DND-41 (cell line): ENCODE results near the gene ATXN1L.
"Not testable (repeated sequence)": the region's sequence is repeated elsewhere in the genome, so short reads cannot be mapped to it uniquely, and the experiment has no call there.

Experiments used
- ATAC-seq: fragments of 200-7000 bp; cut with Tn5 transposase; 3 replicates; pipeline ENCODE4 v1.9.1; 2021; ENCODE audit warnings: low read depth; ENCODE audit not compliant: insufficient read depth
- DNase-seq: peaks from one replicate; pipeline ENCODE4 v3.0.0-alpha.2; 2020
- H2AFZ ChIP-seq: 2 replicates; pipeline ENCODE4 v1.6.0; 2012; ENCODE audit warnings: low read depth, low read length
- H3K27ac ChIP-seq: 2 replicates; pipeline ENCODE4 v1.5.1; 2012; ENCODE audit warnings: low read length, inconsistent platforms
- H3K27me3 ChIP-seq: fragments of 200-600 bp; sonication (generic); 2 replicates; pipeline ENCODE4 v1.6.0; 2012; ENCODE audit warnings: low read length, mild to moderate bottlenecking, inconsistent platforms; ENCODE audit not compliant: insufficient read depth, poor library complexity
- H3K36me3 ChIP-seq: 2 replicates; pipeline ENCODE4 v1.5.1; 2012; ENCODE audit warnings: low read length, inconsistent platforms; ENCODE audit not compliant: insufficient read depth
- H3K4me1 ChIP-seq: 2 replicates; pipeline ENCODE4 v1.5.1; 2012; ENCODE audit warnings: mild to moderate bottlenecking, low read length; ENCODE audit not compliant: insufficient read depth
- H3K4me2 ChIP-seq: 2 replicates; pipeline ENCODE4 v1.6.0; 2012; ENCODE audit warnings: mild to moderate bottlenecking, moderate library complexity, low read length, inconsistent platforms; ENCODE audit not compliant: insufficient read depth
- H3K4me3 ChIP-seq, 2 experiments: fragments of 200-600 bp in 1 of 2; shearing (Covaris generic) in 1 of 2; 2 replicates each; pipeline ENCODE4 v1.5.1; 2012 to 2016; ENCODE audit warnings: inconsistent platforms in 2 of 2, low read length in 2 of 2, mild to moderate bottlenecking in 2 of 2, low read depth in 1 of 2, moderate library complexity in 1 of 2
- H3K79me2 ChIP-seq: 2 replicates; pipeline ENCODE4 v1.6.0; 2012; ENCODE audit warnings: low read length, inconsistent platforms; ENCODE audit not compliant: insufficient read depth
- H3K9ac ChIP-seq: 2 replicates; pipeline ENCODE4 v1.6.0; 2012; ENCODE audit warnings: low read depth, mild to moderate bottlenecking, inconsistent platforms, low read length, moderate library complexity
- H3K9me3 ChIP-seq: 2 replicates; pipeline ENCODE4 v1.5.1; 2012; ENCODE audit warnings: low read length, moderate library complexity, mild to moderate bottlenecking, inconsistent platforms; ENCODE audit not compliant: insufficient read depth, severe bottlenecking
- H4K20me1 ChIP-seq: 2 replicates; pipeline ENCODE4 v1.6.0; 2012; ENCODE audit warnings: low read length; ENCODE audit not compliant: insufficient read depth
- EZH2 ChIP-seq: IDR thresholded peaks from 3 replicates; pipeline ENCODE4 v1.6.1; 2012; ENCODE audit warnings: borderline replicate concordance, low read depth, mild to moderate bottlenecking, moderate library complexity, low read length, inconsistent platforms; ENCODE audit not compliant: severe bottlenecking
- TF ChIP-seq, protein P1 (sequence below): IDR thresholded peaks from 2 replicates; pipeline ENCODE4 v1.5.1; 2012; ENCODE audit warnings: borderline replicate concordance, low read length, moderate library complexity, mild to moderate bottlenecking; ENCODE audit not compliant: poor library complexity, severe bottlenecking; ENCODE audit errors: extremely low read depth

ATXN1L gene

DNA sequence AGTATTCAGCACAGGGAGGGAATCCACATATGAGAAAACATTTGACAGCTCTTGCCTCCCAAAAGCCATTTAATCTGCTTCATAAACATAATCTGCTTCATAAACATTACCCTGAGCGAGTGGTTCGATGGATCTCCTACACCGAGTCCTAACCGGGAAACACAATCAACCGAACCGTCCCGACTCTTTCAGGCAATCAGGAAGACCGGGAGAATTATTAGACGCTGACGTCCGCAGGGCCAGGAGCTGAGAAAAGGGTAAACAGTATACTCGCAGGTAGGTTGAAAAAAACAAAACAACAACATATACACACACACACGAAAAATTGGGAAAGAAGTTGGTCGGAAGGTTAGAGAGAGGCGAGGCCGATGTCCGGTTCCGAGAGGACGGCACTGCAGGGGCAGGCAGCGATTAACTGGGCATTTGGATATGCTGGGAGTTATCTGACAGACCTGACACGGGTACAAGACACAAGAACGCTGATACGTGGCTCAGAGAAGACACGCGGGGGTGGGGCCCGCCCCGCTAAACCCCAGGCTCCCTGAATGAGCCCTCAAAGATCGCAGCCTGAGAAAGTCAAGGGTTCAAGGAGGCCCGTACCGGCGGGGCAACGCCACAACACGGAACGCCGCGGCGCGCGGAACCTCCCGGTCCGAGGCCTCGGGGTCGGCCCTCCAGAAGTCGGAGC is 37.7 kb upstream of the ATXN1L start:
- peak overlapping the region; percentile 95 for H2AFZ ChIP-seq
- TF ChIP-seq EZH2, result no peak
- TF ChIP-seq, protein P1, sequence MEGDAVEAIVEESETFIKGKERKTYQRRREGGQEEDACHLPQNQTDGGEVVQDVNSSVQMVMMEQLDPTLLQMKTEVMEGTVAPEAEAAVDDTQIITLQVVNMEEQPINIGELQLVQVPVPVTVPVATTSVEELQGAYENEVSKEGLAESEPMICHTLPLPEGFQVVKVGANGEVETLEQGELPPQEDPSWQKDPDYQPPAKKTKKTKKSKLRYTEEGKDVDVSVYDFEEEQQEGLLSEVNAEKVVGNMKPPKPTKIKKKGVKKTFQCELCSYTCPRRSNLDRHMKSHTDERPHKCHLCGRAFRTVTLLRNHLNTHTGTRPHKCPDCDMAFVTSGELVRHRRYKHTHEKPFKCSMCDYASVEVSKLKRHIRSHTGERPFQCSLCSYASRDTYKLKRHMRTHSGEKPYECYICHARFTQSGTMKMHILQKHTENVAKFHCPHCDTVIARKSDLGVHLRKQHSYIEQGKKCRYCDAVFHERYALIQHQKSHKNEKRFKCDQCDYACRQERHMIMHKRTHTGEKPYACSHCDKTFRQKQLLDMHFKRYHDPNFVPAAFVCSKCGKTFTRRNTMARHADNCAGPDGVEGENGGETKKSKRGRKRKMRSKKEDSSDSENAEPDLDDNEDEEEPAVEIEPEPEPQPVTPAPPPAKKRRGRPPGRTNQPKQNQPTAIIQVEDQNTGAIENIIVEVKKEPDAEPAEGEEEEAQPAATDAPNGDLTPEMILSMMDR, result no peak
- H3K4me3 ChIP-seq, result peak overlapping the region; percentile 95 to 96
- peaks cover 19% of the 10 kb centered on the region for H3K36me3 ChIP-seq
- H3K9me3 ChIP-seq, result no peaks in the 10 kb centered on the region
- no peaks in the 10 kb centered on the region for H3K27me3 ChIP-seq
- peaks cover 57% of the 10 kb centered on the region for H3K79me2 ChIP-seq
- H3K4me1 ChIP-seq, result peaks cover 32% of the 10 kb centered on the region
- peak overlapping the region; percentile 68 for H3K9ac ChIP-seq
- H4K20me1 ChIP-seq, result peaks cover 19% of the 10 kb centered on the region
- no peak for DNase-seq
- H3K4me2 ChIP-seq, result peak overlapping the region; percentile 99
- peak; percentile 35 for ATAC-seq
- H3K27ac ChIP-seq, result peak overlapping the region; percentile 99

DNA sequence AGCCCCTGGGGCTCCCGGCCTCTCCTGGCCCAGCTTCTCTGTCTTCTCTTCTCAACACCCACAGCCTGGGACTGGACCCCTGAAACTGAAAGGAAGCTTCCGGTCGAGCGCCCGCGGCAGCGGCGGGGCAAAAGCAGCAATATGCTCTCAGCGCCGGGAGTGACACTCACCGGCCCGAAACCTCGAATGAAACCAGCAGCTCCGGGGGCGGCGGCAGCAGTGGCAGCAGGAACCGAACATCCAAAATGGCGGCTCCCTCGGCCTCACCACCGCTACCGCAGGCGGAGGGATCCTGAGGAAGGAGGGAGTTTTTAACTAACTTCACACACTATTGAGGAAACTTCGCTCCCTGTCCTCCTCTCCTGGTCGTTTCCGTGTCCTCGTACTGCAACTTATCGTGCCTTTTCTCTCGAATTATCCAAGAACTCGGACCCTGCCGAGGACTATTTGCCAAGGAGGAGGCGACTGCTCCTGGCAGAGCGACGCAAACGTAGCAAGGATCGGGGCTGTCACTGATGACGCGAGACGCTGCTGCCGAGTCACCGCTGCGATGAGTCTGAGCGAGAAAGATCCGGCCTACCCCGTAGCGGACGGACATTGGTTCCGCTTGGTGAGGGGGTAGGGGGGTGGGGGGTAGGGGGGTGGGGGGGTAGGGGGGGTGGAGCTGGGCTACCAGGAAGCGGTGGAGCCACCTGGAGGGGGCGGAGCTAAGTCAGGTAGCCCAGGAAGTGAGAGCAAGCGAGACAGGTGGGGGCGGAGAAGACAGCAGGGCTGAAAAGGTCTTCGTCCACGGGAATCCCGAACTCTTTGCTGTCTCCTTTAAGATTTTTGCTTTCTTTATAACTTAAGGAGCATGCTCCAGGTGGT is 37.0 kb upstream of the ATXN1L start, which contains the start of gene AP1G1:
TSS of gene AP1G1 (minus strand) at position 242 of the 867 bp plus-strand sequence. CDS start 19,355 bp downstream, outside the sequence.
- Histone ChIP-seq H4K20me1 (peaks cover 19% of the 10 kb centered on the region), H3K4me3 (peak within 1 kb of the TSS; percentile 95 to 96), H3K9ac (peak within 1 kb of the TSS; percentile 68), H3K79me2 (peaks cover 49% of the 10 kb centered on the region), H2AFZ (peak within 1 kb of the TSS; percentile 95), H3K27ac (peak within 1 kb of the TSS; percentile 99), H3K4me2 (peak within 1 kb of the TSS; percentile 99), H3K9me3 (no peaks in the 10 kb centered on the region), H3K36me3 (peaks cover 16% of the 10 kb centered on the region), H3K4me1 (peaks cover 32% of the 10 kb centered on the region), H3K27me3 (no peaks in the 10 kb centered on the region)
- DNase-seq, result peak; percentile 95
- peak; percentile 96 for ATAC-seq
- TF ChIP-seq, protein P1, result no peak
- TF ChIP-seq EZH2, result no peak

DNA sequence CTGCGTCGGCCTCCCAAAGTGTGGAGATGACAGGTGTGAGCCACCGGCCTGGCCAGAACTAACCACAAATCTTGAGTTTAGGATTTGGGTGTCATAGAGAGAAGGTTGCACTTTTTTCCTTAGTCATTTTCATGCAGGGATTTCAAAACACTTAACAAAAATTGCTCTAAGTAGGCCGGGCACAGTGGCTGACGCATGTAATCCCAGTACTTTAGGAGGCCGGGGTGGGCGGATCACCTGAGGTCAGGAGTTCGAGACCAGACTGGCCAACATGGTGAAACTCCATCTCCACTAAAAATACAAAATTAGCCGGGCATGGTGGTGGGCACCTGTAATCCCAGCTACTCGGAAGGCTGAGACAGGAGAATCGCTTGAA is 35.6 kb upstream of the ATXN1L start:
- H3K4me2 ChIP-seq, result peak overlapping the region; percentile 99
- not testable (repeated sequence) for H3K27ac ChIP-seq, H3K27me3 ChIP-seq, H3K9me3 ChIP-seq, H3K9ac ChIP-seq, ATAC-seq, H2AFZ ChIP-seq, DNase-seq
- H3K4me3 ChIP-seq, result 0 out of 4 replicates have a peak overlapping the region, but pooled peaks of 1 of the 2 experiments have one; percentile 95
- H4K20me1 ChIP-seq, result peaks cover 14% of the 10 kb centered on the region; the same call in 1 of the 2 replicates
- peaks cover 16% of the 10 kb centered on the region for H3K36me3 ChIP-seq
- peaks cover 37% of the 10 kb centered on the region for H3K79me2 ChIP-seq
- peaks cover 32% of the 10 kb centered on the region for H3K4me1 ChIP-seq

DNA sequence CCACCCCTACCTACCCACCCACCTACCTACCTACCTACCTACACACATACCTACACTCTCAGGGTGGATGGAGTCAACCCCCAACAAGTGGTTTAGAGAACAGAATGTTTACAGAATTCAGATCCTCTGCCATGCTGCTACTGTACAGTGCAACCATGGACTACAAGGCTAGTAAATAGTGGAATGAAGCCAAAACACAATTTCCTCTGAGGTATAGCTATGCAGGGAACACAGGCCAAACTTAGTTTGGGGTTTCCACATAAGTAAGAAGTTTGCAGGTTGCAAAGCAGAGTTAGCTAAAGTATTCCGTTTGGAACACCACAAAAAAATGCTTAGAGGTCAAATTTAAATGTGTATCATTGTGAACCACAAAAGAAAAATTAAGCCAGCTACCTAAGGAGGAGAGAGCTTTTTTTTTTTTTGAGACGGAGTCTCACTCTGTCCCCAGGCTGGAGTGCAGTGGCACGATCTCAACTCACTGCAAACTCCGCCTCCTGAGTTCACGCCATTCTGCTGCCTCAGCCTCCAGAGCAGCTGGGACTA is 34.4 kb upstream of the ATXN1L start:
- no peak overlapping the region for H3K4me2 ChIP-seq
- no peak overlapping the region for H2AFZ ChIP-seq
- H3K9me3 ChIP-seq, result no peaks in the 10 kb centered on the region
- peaks cover 25% of the 10 kb centered on the region for H3K79me2 ChIP-seq
- H3K4me1 ChIP-seq, result peaks cover 24% of the 10 kb centered on the region
- peaks cover 10% of the 10 kb centered on the region; the same call in 1 of the 2 replicates for H4K20me1 ChIP-seq
- no peak overlapping the region for H3K4me3 ChIP-seq
- ATAC-seq (no peak), DNase-seq (no peak)
- H3K9ac ChIP-seq, result no peak overlapping the region
- H3K27me3 ChIP-seq, result no peaks in the 10 kb centered on the region
- no peak overlapping the region for H3K27ac ChIP-seq
- peaks cover 12% of the 10 kb centered on the region for H3K36me3 ChIP-seq
- no peak for TF ChIP-seq EZH2
- TF ChIP-seq, protein P1, result no peak

DNA sequence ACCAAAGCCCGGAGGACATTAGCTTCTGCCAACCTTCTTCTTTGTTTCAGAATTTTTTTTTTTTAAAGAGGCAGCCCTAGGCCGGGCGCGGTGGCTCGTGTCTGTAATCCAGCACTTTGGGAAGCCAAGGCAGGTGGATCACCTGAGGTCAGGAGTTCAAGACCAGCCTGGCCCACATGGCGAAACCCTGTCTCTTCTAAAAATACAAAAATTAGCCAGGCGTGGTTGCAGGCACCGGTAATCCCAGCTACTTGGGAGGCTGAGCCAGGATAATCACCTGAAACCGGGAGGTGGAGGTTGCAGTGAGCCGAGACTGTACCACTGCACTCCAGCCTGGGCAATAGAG is 28.6 kb upstream of the ATXN1L start:
- not testable (repeated sequence) for H3K4me3 ChIP-seq, H3K36me3 ChIP-seq, H3K4me1 ChIP-seq, H3K79me2 ChIP-seq, H3K4me2 ChIP-seq, H2AFZ ChIP-seq, H3K9me3 ChIP-seq, H3K9ac ChIP-seq, ATAC-seq, H4K20me1 ChIP-seq, H3K27ac ChIP-seq, H3K27me3 ChIP-seq, DNase-seq
